ENCODE results near the gene CCDC57. TPM values are rescaled to one million over a fixed set of nuclear protein-coding genes. Genes with fewer than 3 reads are reported as not detected.

CCDC57 gene
- total RNA-seq, 1 donor from 2014 or later, result 56.6 TPM

- H3K4me1 Mint-ChIP-seq, result peaks cover 35% of the 10 kb centered on the region
- no peak for ATAC-seq (ENCODE audit: low read depth)
- POLR2A ChIA-PET, result no interaction called here
Measured at GRCh38 chr17:82104797-82105416, 107.7 kb downstream of the CCDC57 start.

GRCh38 chr17:82103553-82104451, 108.8 kb downstream of the CCDC57 start:
- Mint-ChIP-seq H3K4me1 (peaks cover 41% of the 10 kb centered on the region), H3K9me3 (no peaks in the 10 kb centered on the region), H3K27ac (no peak overlapping the region), H3K27me3 (no peaks in the 10 kb centered on the region), H3K36me3 (ENCODE audit: low read depth) (no peaks in the 10 kb centered on the region), H3K4me3 (no peak overlapping the region)
- TF ChIP-seq CTCF (IDR thresholded peaks at IDR 0.05), result no peak
- ATAC-seq (ENCODE audit: low read depth) (no peak), DNase-seq (no peak)
- POLR2A ChIA-PET, result no interaction called here
- intact Hi-C loops (cut with micrococcal nuclease), result no loop called here
- CTCF ChIA-PET, result no interaction called here

More at GRCh38 chr17:82104797-82105416, 107.7 kb downstream of the CCDC57 start:
- peak overlapping the region; percentile 56 for H3K27ac Mint-ChIP-seq
- intact Hi-C loops (cut with micrococcal nuclease), result loop anchor here (5.0 kb wide), 1 partner anchor 47 kb away; no protein-coding TSS in a partner anchor
- H3K36me3 Mint-ChIP-seq (ENCODE audit: low read depth), result no peaks in the 10 kb centered on the region
- no peak for DNase-seq
- no peaks in the 10 kb centered on the region for H3K27me3 Mint-ChIP-seq
- no peaks in the 10 kb centered on the region for H3K9me3 Mint-ChIP-seq
- TF ChIP-seq CTCF (IDR thresholded peaks at IDR 0.05), result no peak
- H3K4me3 Mint-ChIP-seq, result peak overlapping the region; percentile 15
- CTCF ChIA-PET, result interaction anchor here (1.9 kb wide), 1 partner anchor 74 kb away, joined by 9 read pairs; the partner anchor contains the start of gene RAC3

GRCh38 chr17:82101767-82102679, 110.6 kb downstream of the CCDC57 start:
- Mint-ChIP-seq H3K36me3 (ENCODE audit: low read depth) (no peaks in the 10 kb centered on the region), H3K9me3 (no peaks in the 10 kb centered on the region), H3K27ac (no peak overlapping the region), H3K4me1 (peaks cover 32% of the 10 kb centered on the region), H3K27me3 (no peaks in the 10 kb centered on the region), H3K4me3 (no peak overlapping the region)
- DNase-seq, result no peak
- ATAC-seq (ENCODE audit: low read depth), result no peak
- POLR2A ChIA-PET, result interaction anchor here (0.7 to 1.0 kb wide), 2 partner anchors 79 to 418 kb away, joined by 3 to 4 read pairs; partner anchors contain the start of gene CENPX
- intact Hi-C loops (cut with micrococcal nuclease), result no loop called here
- CTCF ChIA-PET, result no interaction called here
- TF ChIP-seq CTCF (IDR thresholded peaks at IDR 0.05), result no peak

DNA sequence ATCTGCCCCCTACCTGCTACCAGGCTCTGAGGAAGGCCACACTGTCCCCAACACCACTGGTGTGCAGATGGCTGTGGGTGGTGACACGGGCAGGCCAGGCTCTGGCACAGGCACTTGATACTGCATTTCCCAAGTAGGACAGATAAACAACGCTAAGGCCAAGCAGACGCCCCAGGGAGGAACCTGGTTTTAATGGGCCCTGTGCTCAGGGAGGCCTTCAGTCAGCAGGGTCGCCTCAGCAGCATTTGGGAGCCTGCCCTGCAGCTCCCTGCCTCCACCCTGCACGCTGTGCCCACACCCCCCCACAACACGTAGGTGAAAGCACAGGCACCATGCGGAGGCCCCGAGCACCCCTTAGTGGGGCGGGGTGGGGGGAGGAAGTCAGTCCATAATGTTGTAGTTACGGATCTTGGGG, 111.3 kb downstream of the CCDC57 start:
- no peak for DNase-seq
- no peaks in the 10 kb centered on the region for H3K27me3 Mint-ChIP-seq
- ChIA-PET CTCF (no interaction called here), POLR2A (interaction anchor here (0.7 kb wide), 1 partner anchor 419 kb away, joined by 3 read pairs; no protein-coding TSS in a partner anchor)
- intact Hi-C loops (cut with micrococcal nuclease), result no loop called here
- H3K27ac Mint-ChIP-seq, result no peak overlapping the region
- no peak overlapping the region for H3K4me3 Mint-ChIP-seq
- H3K9me3 Mint-ChIP-seq, result no peaks in the 10 kb centered on the region
- no peak for TF ChIP-seq CTCF (IDR thresholded peaks at IDR 0.05)
- H3K36me3 Mint-ChIP-seq (ENCODE audit: low read depth), result no peaks in the 10 kb centered on the region
- ATAC-seq (ENCODE audit: low read depth), result no peak
- H3K4me1 Mint-ChIP-seq, result peaks cover 27% of the 10 kb centered on the region

All from activated B cell treated with CpG ODN at 0.5 μM for 24 hours (primary cell).